SU-DHL-6 (cell line): ENCODE data around the gene SLC27A4.

Source experiments
- H2AFZ ChIP-seq: fragments of 200-600 bp; sonication (generic); 2 replicates; pipeline ENCODE4 v1.6.1; 2014; ENCODE audit warnings: low read depth, mild to moderate bottlenecking, moderate library complexity, mixed read lengths, antibody characterized with exemption, low read length; ENCODE audit not compliant: severe bottlenecking
- H3F3A ChIP-seq: fragments of 200-600 bp; shearing (Covaris generic); 2 replicates; pipeline ENCODE4 v1.6.0; 2016; ENCODE audit warnings: antibody characterized with exemption, mild to moderate bottlenecking; ENCODE audit not compliant: insufficient read depth
- H3K27ac ChIP-seq: fragments of 200-600 bp; sonication (generic); 2 replicates; pipeline ENCODE4 v1.5.1; 2016; ENCODE audit warnings: low read depth, mild to moderate bottlenecking, low read length, moderate library complexity, mixed read lengths
- H3K27me3 ChIP-seq: fragments of 200-600 bp; sonication (generic), shearing (Covaris generic); 2 replicates; pipeline ENCODE4 v1.6.0; 2014; ENCODE audit warnings: mild to moderate bottlenecking, low read length
- H3K36me3 ChIP-seq: fragments of 200-600 bp; sonication (generic); 2 replicates; pipeline ENCODE4 v1.6.1; 2014; ENCODE audit warnings: mild to moderate bottlenecking, low read length, mixed read lengths
- H3K4me2 ChIP-seq: fragments of 300-600, 200-600 bp; shearing (Covaris generic), sonication (generic); 2 replicates; pipeline ENCODE4 v1.6.0; 2014; ENCODE audit warnings: low read length, low read depth, mild to moderate bottlenecking; ENCODE audit not compliant: poor library complexity, severe bottlenecking
- H3K4me3 ChIP-seq: fragments of 200-600 bp; sonication (generic); 2 replicates; pipeline ENCODE4 v1.5.1; 2014; ENCODE audit warnings: antibody characterized with exemption, low read length, mild to moderate bottlenecking, mixed read lengths; ENCODE audit not compliant: insufficient read depth, poor library complexity, severe bottlenecking
- H3K79me2 ChIP-seq: fragments of 200-600 bp; sonication (generic); 2 replicates; pipeline ENCODE4 v1.6.1; 2014; ENCODE audit warnings: mild to moderate bottlenecking, low read length, moderate library complexity; ENCODE audit not compliant: insufficient read depth
- H3K9ac ChIP-seq: fragments of 200-600 bp; sonication (generic); 2 replicates; pipeline ENCODE4 v1.7.0; 2014; ENCODE audit warnings: mild to moderate bottlenecking, low read length
- H3K9me2 ChIP-seq: fragments of 200-600 bp; sonication (generic); replicated peaks from 2 replicates; pipeline ENCODE4 v1.6.1; 2014; ENCODE audit warnings: low read length; ENCODE audit not compliant: insufficient read depth
- H3K9me3 ChIP-seq: fragments of 200-600 bp; sonication (generic); 2 replicates; pipeline ENCODE4 v1.6.1; 2014; ENCODE audit warnings: low read length, mixed read lengths; ENCODE audit not compliant: insufficient read depth
- H4K20me1 ChIP-seq: fragments of 200-600 bp; sonication (generic); 2 replicates; pipeline ENCODE4 v1.6.1; 2014; ENCODE audit warnings: low read depth, mild to moderate bottlenecking, antibody characterized with exemption, low read length, moderate library complexity, mixed read lengths
- EZH2phosphoT487 ChIP-seq: fragments of 200-600 bp; sonication (generic), shearing (Covaris generic); conservative IDR thresholded peaks from 2 replicates; pipeline ENCODE4 v1.6.1; 2018; ENCODE audit warnings: mild to moderate bottlenecking, antibody characterized with exemption, low read length, moderate library complexity, mixed read lengths
- TF ChIP-seq, protein P1 (sequence below): fragments of 200-600 bp; sonication (generic); IDR thresholded peaks from one replicate; pipeline ENCODE4 v1.5.1; 2017; ENCODE audit warnings: antibody characterized with exemption, mild to moderate bottlenecking, low read length, moderate library complexity; ENCODE audit not compliant: insufficient read depth, poor library complexity, severe bottlenecking

SLC27A4 gene

DNA sequence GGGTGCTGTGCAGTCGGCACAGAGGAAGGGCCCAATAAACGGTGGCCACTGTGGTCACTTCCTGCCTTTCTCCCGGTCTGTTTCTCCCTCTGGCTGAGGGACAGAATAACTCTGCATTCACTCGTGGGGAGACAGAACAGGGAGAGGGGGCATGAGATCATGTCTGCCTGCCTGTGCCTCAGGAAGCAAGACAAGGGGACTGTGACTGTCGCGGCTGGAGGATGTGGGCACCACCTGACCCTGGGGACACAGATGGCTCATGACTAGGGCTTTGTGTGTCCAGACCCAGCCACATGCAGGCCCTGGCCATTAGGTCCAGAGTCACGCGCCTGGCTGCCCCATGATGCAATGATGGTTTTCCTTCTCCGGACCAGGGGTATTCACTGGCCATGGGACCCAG is 23.9 kb upstream of the SLC27A4 start:
- no peak for TF ChIP-seq EZH2phosphoT487
- no peaks in the 10 kb centered on the region for H4K20me1 ChIP-seq
- H3K4me2 ChIP-seq, result no peak overlapping the region
- no peaks in the 10 kb centered on the region for H3K36me3 ChIP-seq
- no peaks in the 10 kb centered on the region for H3K9me2 ChIP-seq
- H3K27ac ChIP-seq, result no peak overlapping the region
- no peaks in the 10 kb centered on the region for H3K27me3 ChIP-seq
- H3K9me3 ChIP-seq, result no peaks in the 10 kb centered on the region
- H3K4me3 ChIP-seq, result no peak overlapping the region
- no peaks in the 10 kb centered on the region for H3F3A ChIP-seq
- H2AFZ ChIP-seq, result no peak overlapping the region
- H3K79me2 ChIP-seq, result no peaks in the 10 kb centered on the region
- H3K9ac ChIP-seq, result no peak overlapping the region

DNA sequence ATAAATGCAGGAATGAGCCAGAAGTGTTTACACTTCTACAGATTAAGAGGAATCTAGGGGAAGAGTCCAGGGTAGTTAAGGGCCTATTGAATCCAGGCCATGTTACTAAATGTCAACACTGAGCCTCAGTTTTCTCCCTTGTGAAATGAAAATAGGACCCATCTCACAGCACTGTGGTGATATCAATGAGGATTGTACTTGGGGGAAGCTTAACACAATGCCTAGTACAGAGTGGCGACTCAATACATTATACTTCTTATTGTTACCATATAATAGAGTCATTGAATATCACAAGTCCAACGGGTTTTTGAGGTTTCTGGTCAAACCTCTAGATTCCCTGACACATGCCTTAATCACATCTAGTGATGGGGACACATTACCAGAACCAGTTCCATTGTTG is 22.7 kb upstream of the SLC27A4 start:
- Histone ChIP-seq H3K79me2 (peaks cover 6% of the 10 kb centered on the region), H3K27me3 (no peaks in the 10 kb centered on the region), H3K4me3 (no peak overlapping the region), H3K9ac (no peak overlapping the region), H2AFZ (no peak overlapping the region), H3K9me2 (no peaks in the 10 kb centered on the region), H3K9me3 (no peaks in the 10 kb centered on the region), H3F3A (no peaks in the 10 kb centered on the region), H3K27ac (no peak overlapping the region), H4K20me1 (no peaks in the 10 kb centered on the region), H3K4me2 (no peak overlapping the region), H3K36me3 (no peaks in the 10 kb centered on the region)
- TF ChIP-seq, protein P1, sequence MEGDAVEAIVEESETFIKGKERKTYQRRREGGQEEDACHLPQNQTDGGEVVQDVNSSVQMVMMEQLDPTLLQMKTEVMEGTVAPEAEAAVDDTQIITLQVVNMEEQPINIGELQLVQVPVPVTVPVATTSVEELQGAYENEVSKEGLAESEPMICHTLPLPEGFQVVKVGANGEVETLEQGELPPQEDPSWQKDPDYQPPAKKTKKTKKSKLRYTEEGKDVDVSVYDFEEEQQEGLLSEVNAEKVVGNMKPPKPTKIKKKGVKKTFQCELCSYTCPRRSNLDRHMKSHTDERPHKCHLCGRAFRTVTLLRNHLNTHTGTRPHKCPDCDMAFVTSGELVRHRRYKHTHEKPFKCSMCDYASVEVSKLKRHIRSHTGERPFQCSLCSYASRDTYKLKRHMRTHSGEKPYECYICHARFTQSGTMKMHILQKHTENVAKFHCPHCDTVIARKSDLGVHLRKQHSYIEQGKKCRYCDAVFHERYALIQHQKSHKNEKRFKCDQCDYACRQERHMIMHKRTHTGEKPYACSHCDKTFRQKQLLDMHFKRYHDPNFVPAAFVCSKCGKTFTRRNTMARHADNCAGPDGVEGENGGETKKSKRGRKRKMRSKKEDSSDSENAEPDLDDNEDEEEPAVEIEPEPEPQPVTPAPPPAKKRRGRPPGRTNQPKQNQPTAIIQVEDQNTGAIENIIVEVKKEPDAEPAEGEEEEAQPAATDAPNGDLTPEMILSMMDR, result no peak
- no peak for TF ChIP-seq EZH2phosphoT487

DNA sequence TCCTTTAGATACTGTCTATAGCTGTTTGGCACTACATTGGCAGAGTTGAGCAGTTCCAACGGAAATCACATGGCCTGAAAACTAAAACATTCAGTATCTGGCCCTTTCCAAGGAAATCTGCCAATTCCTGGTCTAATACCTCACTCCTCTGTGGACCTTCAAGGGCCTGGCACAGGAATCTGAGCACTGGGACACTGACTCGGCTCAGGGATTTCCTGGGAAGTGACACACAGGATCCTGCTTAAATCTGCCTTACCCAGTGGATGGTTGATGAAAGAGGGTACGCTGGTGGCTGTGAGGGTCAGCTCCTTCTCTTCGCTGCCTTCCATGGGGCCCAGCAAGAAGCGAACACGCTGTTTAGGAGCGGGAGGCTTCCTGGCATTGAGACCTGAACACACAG is 19.0 kb upstream of the SLC27A4 start:
- Histone ChIP-seq H3K4me3 (peak overlapping the region; percentile 95), H3K9me3 (no peaks in the 10 kb centered on the region), H2AFZ (no peak overlapping the region), H3K79me2 (peaks cover 28% of the 10 kb centered on the region), H3F3A (no peaks in the 10 kb centered on the region), H3K9ac (peak overlapping the region; percentile 71), H4K20me1 (no peaks in the 10 kb centered on the region), H3K36me3 (no peaks in the 10 kb centered on the region), H3K27me3 (no peaks in the 10 kb centered on the region), H3K4me2 (peak overlapping the region; percentile 72), H3K9me2 (no peaks in the 10 kb centered on the region), H3K27ac (no peak overlapping the region; the same call in 1 of the 2 replicates)
- TF ChIP-seq, protein P1, result no peak
- no peak for TF ChIP-seq EZH2phosphoT487

DNA sequence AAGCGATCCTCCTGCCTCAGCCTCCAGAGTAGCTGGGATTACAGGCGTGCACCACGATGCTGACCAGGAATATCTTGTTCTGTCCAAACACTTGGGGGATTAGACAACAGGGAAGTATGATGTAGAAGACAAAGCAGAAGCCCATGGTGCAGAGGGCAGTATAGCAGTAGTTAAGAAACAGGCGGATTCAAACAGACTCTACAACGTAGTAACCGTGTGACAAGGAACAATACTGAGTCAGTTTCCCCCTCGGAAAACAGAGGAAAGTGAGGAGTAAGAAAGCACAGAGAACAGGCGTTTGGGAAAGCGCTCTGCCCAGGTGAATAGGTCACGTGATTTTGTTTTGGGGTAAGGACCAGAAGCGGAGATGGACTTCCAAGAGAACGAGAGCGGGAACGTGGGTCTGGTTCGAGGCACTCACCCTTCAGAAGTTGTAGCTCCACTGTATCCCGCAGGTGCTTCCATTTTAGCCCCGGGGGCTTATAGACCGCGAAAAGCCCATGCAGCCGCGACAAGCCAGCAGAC is 18.4 kb upstream of the SLC27A4 start:
- H3K27me3 ChIP-seq, result no peaks in the 10 kb centered on the region
- no peaks in the 10 kb centered on the region for H3F3A ChIP-seq
- H3K27ac ChIP-seq, result peak overlapping the region; percentile 79; the same call in 1 of the 2 replicates
- TF ChIP-seq, protein P1, result no peak
- TF ChIP-seq EZH2phosphoT487, result no peak
- peak overlapping the region; percentile 72 for H3K4me2 ChIP-seq
- H3K9me2 ChIP-seq, result no peaks in the 10 kb centered on the region
- peak overlapping the region; percentile 89 for H2AFZ ChIP-seq
- peak overlapping the region; percentile 95 for H3K4me3 ChIP-seq
- peaks cover 28% of the 10 kb centered on the region for H3K79me2 ChIP-seq
- H3K9me3 ChIP-seq, result no peaks in the 10 kb centered on the region
- H3K36me3 ChIP-seq, result no peaks in the 10 kb centered on the region
- no peaks in the 10 kb centered on the region for H4K20me1 ChIP-seq
- H3K9ac ChIP-seq, result peak overlapping the region; percentile 71
